COR-L47 (cell line): ENCODE data around the gene ENOX1.

Experiments
- DNase-seq: peaks from one replicate; lab custom pipeline; 2025; lab: John Stamatoyannopoulos, UW

The ENOX1 gene

GRCh38 chr13:43251961-43252360 lies 534.8 kb downstream of the ENOX1 start:
- no peak for DNase-seq

GRCh38 chr13:43246382-43246781 lies 540.4 kb downstream of the ENOX1 start:
- no peak for DNase-seq

GRCh38 chr13:43245374-43245964 lies 541.3 kb downstream of the ENOX1 start:
- DNase-seq = no peak

- DNase-seq = no peak
Observed at GRCh38 chr13:43244481-43244880, 542.3 kb downstream of the ENOX1 start.

- DNase-seq = no peak
Observed at GRCh38 chr13:43243711-43244110, 543.1 kb downstream of the ENOX1 start.

- DNase-seq = no peak
Observed at GRCh38 chr13:43242040-43242439, 544.7 kb downstream of the ENOX1 start.

- DNase-seq = no peak
Observed at GRCh38 chr13:43240278-43240677, 546.5 kb downstream of the ENOX1 start.

GRCh38 chr13:43239275-43239840 lies 547.4 kb downstream of the ENOX1 start:
- no peak for DNase-seq

- DNase-seq = no peak
Observed at GRCh38 chr13:43238341-43239083, 548.3 kb downstream of the ENOX1 start.

- no peak for DNase-seq
Observed at GRCh38 chr13:43237616-43238015, 549.2 kb downstream of the ENOX1 start.

GRCh38 chr13:43235028-43235427 lies 551.7 kb downstream of the ENOX1 start:
- no peak for DNase-seq

- no peak for DNase-seq
Observed at GRCh38 chr13:43232873-43233265, 553.9 kb downstream of the ENOX1 start.

- DNase-seq = no peak
Observed at GRCh38 chr13:43232144-43232872, 554.5 kb downstream of the ENOX1 start.

GRCh38 chr13:43230989-43231388 lies 555.8 kb downstream of the ENOX1 start:
- DNase-seq = no peak

- DNase-seq = no peak
Observed at GRCh38 chr13:43229506-43229905, 557.3 kb downstream of the ENOX1 start.

GRCh38 chr13:43227721-43228120 lies 559.1 kb downstream of the ENOX1 start:
- DNase-seq = peak; percentile 5

GRCh38 chr13:43223216-43223615 lies 563.6 kb downstream of the ENOX1 start:
- DNase-seq = peak; percentile 21

- DNase-seq = no peak
Observed at GRCh38 chr13:43222086-43222485, 564.7 kb downstream of the ENOX1 start.

- no peak for DNase-seq
Observed at GRCh38 chr13:43221611-43222010, 565.2 kb downstream of the ENOX1 start.

GRCh38 chr13:43220873-43221595 lies 565.7 kb downstream of the ENOX1 start:
- no peak for DNase-seq

GRCh38 chr13:43214124-43214523 lies 572.6 kb downstream of the ENOX1 start:
- no peak for DNase-seq

GRCh38 chr13:43206838-43207237 lies 579.9 kb downstream of the ENOX1 start:
- DNase-seq = no peak
